ENCODE data around the gene GNG7. TPM values are rescaled to one million over a fixed set of nuclear protein-coding genes. Genes with fewer than 3 reads are reported as not detected.

The GNG7 gene
- total and polyA plus RNA-seq, 12 donors = 0.83 to 16.5 (median 7.8) TPM

DNA sequence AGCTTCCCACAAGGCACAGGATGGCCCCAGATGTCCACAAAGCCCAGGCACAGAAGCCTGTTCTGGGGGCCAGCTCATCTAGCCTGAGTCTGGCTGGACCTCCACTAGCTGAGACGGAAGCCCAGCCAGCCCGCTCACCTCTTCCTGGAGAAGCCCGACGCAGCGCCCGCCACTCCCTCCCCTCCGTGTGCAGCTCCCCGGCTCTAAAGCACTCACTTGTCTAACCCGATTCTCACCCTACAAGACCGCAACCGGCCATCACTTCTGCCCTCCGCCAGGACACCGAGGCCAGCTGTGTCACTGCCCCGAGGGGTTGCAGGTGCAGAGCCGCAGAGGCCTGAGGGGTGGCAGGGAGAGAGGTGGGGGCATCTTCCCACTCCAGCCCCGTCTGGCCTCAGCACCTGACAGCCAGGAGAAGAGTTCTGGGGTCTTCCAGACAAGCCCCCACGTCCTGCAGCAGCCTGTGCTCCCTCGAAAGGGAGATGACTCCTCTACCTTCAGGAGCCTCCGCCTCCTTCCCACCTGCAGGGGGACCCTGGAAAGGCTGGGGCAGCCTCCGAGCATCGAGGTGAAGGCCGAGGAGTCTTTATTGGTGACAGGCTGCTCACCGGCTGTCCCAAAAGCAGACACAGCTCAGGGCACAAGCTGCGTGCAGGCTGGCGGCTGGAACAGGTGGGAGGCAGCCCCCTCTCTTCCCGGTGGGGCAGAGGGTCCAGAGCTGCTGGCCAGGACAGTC lies 24.6 kb upstream of the GNG7 start:
- intact Hi-C loops (cut with DNase I) = no loop called here
- no peak for DNase-seq
- no peaks in the 10 kb centered on the region for H3K36me3 ChIP-seq (replicated peaks in 1 of 2)
- TF ChIP-seq, protein P1, sequence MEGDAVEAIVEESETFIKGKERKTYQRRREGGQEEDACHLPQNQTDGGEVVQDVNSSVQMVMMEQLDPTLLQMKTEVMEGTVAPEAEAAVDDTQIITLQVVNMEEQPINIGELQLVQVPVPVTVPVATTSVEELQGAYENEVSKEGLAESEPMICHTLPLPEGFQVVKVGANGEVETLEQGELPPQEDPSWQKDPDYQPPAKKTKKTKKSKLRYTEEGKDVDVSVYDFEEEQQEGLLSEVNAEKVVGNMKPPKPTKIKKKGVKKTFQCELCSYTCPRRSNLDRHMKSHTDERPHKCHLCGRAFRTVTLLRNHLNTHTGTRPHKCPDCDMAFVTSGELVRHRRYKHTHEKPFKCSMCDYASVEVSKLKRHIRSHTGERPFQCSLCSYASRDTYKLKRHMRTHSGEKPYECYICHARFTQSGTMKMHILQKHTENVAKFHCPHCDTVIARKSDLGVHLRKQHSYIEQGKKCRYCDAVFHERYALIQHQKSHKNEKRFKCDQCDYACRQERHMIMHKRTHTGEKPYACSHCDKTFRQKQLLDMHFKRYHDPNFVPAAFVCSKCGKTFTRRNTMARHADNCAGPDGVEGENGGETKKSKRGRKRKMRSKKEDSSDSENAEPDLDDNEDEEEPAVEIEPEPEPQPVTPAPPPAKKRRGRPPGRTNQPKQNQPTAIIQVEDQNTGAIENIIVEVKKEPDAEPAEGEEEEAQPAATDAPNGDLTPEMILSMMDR (IDR thresholded peaks at IDR 0.05) = no peak
- TF ChIP-seq POLR2A (IDR thresholded peaks at IDR 0.05) = no peak
- 26 to 31% (median 27%) methylated on average over 5 to 26 of the region's 26 CpGs for WGBS, 4 donors
- H3K27me3 ChIP-seq = peaks cover 5% of the 10 kb centered on the region
- H3K9me3 ChIP-seq (replicated peaks in 1 of 3) = no peaks in the 10 kb centered on the region
- no peak overlapping the region for H3K27ac ChIP-seq
- peaks cover 12 to 13% of the 10 kb centered on the region in 2 donors for H3K4me1 ChIP-seq (replicated peaks in 1 of 2)
- no peak overlapping the region for H3K4me3 ChIP-seq

DNA sequence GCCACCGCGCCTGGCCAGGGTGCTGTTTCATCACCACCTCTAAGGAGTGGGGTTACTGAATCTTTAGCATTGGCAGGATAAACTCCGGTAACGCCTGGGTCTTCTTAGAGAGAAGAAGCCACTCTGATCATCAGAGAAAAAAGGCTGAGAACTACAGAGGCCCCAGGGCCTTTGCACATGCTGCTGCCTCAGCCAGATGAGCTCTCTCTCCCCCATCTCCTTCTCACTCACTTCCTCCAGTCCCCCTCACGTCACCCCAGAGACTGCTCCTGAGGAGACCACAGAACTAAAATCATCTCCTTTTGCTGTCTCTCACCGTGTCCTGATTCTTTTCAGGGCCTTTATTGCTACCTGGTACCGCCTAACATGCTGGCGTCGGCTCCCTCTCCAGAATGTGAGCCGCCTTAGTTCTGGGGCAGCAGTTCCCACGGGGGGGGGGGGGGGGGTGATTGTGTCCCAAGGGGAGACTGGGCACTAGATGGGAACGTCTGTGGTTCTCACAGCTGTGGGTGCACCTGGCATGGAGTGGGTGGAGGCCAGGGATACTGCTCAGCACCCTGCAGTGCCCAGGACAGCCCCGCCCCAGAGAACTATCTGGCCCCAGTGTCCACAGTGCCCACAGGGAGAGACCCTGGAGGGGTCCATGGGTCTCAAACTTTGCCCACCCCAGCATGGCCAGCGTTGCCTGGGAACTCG lies 23.8 kb upstream of the GNG7 start:
- TF ChIP-seq POLR2A (IDR thresholded peaks at IDR 0.05) = no peak
- TF ChIP-seq, protein P1 (IDR thresholded peaks at IDR 0.05) = no peak

DNA sequence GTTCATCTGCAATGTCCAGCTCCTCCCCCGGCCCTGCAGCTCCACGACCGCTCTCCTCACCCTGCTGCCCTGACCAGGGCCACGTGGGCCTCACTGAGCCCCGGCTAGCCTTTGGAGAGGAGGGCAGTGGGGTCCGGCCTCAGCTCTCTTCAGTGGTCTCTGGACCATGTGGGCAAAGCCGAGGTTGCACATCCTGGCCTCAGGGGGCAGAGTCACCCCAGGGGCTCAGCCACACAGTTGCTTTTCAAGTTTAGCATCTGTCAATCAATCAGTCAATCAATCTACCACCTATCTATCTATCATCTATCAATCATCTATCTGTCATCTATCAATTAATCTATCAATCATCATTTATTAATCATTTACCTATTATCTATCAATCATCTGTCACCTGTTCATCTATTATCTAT lies 21.7 kb upstream of the GNG7 start:
- H3K9me3 ChIP-seq (replicated peaks in 1 of 3) = no peaks in the 10 kb centered on the region
- H3K27ac ChIP-seq = no peak overlapping the region
- H3K4me1 ChIP-seq (replicated peaks in 1 of 2) = peaks cover 12 to 24% of the 10 kb centered on the region in 2 donors
- TF ChIP-seq POLR2A (IDR thresholded peaks at IDR 0.05) = no peak
- TF ChIP-seq, protein P1 (IDR thresholded peaks at IDR 0.05) = no peak
- H3K4me3 ChIP-seq = no peak overlapping the region
- intact Hi-C loops (cut with DNase I) = no loop called here
- 54 to 90% (median 69%) methylated on average over 1 to 7 of the region's 7 CpGs for WGBS, 4 donors
- H3K27me3 ChIP-seq = peaks cover 5% of the 10 kb centered on the region
- no peaks in the 10 kb centered on the region for H3K36me3 ChIP-seq (replicated peaks in 1 of 2)
- DNase-seq = no peak

More for the DNA sequence above, 23.8 kb upstream of the GNG7 start:
- H3K27me3 ChIP-seq = peaks cover 5% of the 10 kb centered on the region
- no peaks in the 10 kb centered on the region for H3K36me3 ChIP-seq (replicated peaks in 1 of 2)
- no peak overlapping the region for H3K4me3 ChIP-seq
- no peaks in the 10 kb centered on the region for H3K9me3 ChIP-seq (replicated peaks in 1 of 3)
- DNase-seq = no peak
- WGBS, 4 donors = 73 to 93% (median 78%) methylated on average over 7 to 15 of the region's 15 CpGs
- H3K27ac ChIP-seq = no peak overlapping the region
- intact Hi-C loops (cut with DNase I) = no loop called here
- peaks cover 12 to 13% of the 10 kb centered on the region in 2 donors for H3K4me1 ChIP-seq (replicated peaks in 1 of 2)

DNA sequence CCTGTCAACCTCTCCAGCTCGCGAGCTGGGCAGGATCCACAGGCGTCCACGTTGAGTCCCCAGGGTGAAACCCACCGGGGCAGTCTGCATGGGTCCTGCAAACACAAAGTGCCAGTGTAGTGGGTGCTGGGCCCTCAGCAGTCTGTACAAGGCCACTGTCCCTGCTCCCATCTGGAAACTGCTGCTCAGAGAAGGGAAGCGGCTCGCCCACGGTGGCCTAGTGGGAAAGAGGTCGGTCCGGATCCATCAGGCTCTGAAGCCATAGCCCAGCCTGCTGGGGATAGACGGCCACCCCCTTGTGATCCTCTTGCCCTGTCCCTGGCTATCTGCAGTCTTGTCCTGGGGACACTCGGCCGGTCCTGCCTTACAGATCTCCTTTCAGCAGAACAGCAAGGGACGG lies 21.3 kb upstream of the GNG7 start:
- no peaks in the 10 kb centered on the region for H3K36me3 ChIP-seq (replicated peaks in 1 of 2)
- peaks cover 12 to 24% of the 10 kb centered on the region in 2 donors for H3K4me1 ChIP-seq (replicated peaks in 1 of 2)
- H3K27me3 ChIP-seq = peaks cover 5% of the 10 kb centered on the region
- no peaks in the 10 kb centered on the region for H3K9me3 ChIP-seq (replicated peaks in 1 of 3)
- DNase-seq = no peak
- peak overlapping the region in 2 of 5 donors; percentile 16 to 66 for H3K27ac ChIP-seq
- TF ChIP-seq POLR2A (IDR thresholded peaks at IDR 0.05) = no peak
- TF ChIP-seq, protein P1 (IDR thresholded peaks at IDR 0.05) = no peak
- WGBS, 4 donors = 80 to 82% (median 80%) methylated on average over 7 to 14 of the region's 14 CpGs; no CpG with 5 or more reads in 1 of the 4 donors
- H3K4me3 ChIP-seq = no peak overlapping the region
- intact Hi-C loops (cut with DNase I) = no loop called here

Data from adrenal gland (tissue), 12 donors.